A673 (cell line): ENCODE results near the gene HMGB1.

ENCODE experiments used
- CTCF ChIP-seq: fragments of 300-800, 200-600 bp; sonication (generic); conservative IDR thresholded peaks from 2 replicates; pipeline ENCODE4 v1.5.1; 2017; ENCODE audit warnings: low read depth, mild to moderate bottlenecking, antibody characterized with exemption, low read length, moderate library complexity, mixed read lengths
- EZH2 ChIP-seq: fragments of 200-600 bp; sonication (generic); IDR thresholded peaks from 2 replicates; pipeline ENCODE4 v1.6.1; 2017; ENCODE audit warnings: borderline replicate concordance, low read depth, mild to moderate bottlenecking, mixed read lengths, antibody characterized with exemption, low read length; ENCODE audit not compliant: poor library complexity, severe bottlenecking

- TF ChIP-seq EZH2 (no peak), CTCF (no peak)
Observed at GRCh38 chr13:30440910-30441703, 24.6 kb downstream of the HMGB1 start.
